ENCODE results near the gene CSMD2.
A peak's percentile ranks its signal among the peaks of the same experiment; 100 is the strongest.

Gene CSMD2

GRCh38 chr1:33736496-33736895 is 428.5 kb downstream of the CSMD2 start:
- no peak for DNase-seq

GRCh38 chr1:33735624-33736023 is 429.4 kb downstream of the CSMD2 start:
- DNase-seq = no peak

GRCh38 chr1:33727310-33727709 is 437.7 kb downstream of the CSMD2 start:
- peak; percentile 12 to 40 (median 34) for DNase-seq

- DNase-seq = no peak
Measured at GRCh38 chr1:33726274-33726804, 438.7 kb downstream of the CSMD2 start.

- DNase-seq = no peak
Measured at GRCh38 chr1:33725556-33726160, 439.4 kb downstream of the CSMD2 start.

- DNase-seq = no peak
Measured at GRCh38 chr1:33725037-33725436, 440.0 kb downstream of the CSMD2 start.

GRCh38 chr1:33724348-33724747 is 440.7 kb downstream of the CSMD2 start:
- DNase-seq = no peak

GRCh38 chr1:33723251-33723650 is 441.8 kb downstream of the CSMD2 start:
- no peak for DNase-seq

GRCh38 chr1:33721301-33721815 is 443.7 kb downstream of the CSMD2 start:
- DNase-seq = no peak

GRCh38 chr1:33719771-33720670 is 445.0 kb downstream of the CSMD2 start:
- DNase-seq = no peak

- DNase-seq = no peak
Measured at GRCh38 chr1:33719326-33719725, 445.7 kb downstream of the CSMD2 start.

- no peak for DNase-seq
Measured at GRCh38 chr1:33718186-33718585, 446.8 kb downstream of the CSMD2 start.

- DNase-seq = no peak
Measured at GRCh38 chr1:33716976-33717688, 447.9 kb downstream of the CSMD2 start.

- no peak for DNase-seq
Measured at GRCh38 chr1:33715195-33715811, 449.7 kb downstream of the CSMD2 start.

- no peak for DNase-seq
Measured at GRCh38 chr1:33714421-33714820, 450.6 kb downstream of the CSMD2 start.

- DNase-seq = no peak
Measured at GRCh38 chr1:33713058-33713877, 451.8 kb downstream of the CSMD2 start.

- DNase-seq = no peak
Measured at GRCh38 chr1:33712186-33712585, 452.8 kb downstream of the CSMD2 start.

- DNase-seq = no peak
Measured at GRCh38 chr1:33711511-33711910, 453.5 kb downstream of the CSMD2 start.

- DNase-seq = peak in 1 of 3 donors; percentile 7
Measured at GRCh38 chr1:33710967-33711366, 454.1 kb downstream of the CSMD2 start.

GRCh38 chr1:33709783-33710718 is 455.0 kb downstream of the CSMD2 start:
- DNase-seq = no peak
